NT2/D1 (cell line): Measurements from ENCODE around the gene RCAN1.
"Not testable (repeated sequence)": the region's sequence is repeated elsewhere in the genome, so short reads cannot be mapped to it uniquely, and the experiment has no call there.

Source experiments
- DNase-seq: peaks from one replicate; pipeline ENCODE4 v3.0.0-alpha.2; 2011; ENCODE audit warnings: low read depth, low spot score
- H3K27me3 ChIP-seq: 2 replicates; pipeline ENCODE4 v1.6.0; 2011; ENCODE audit warnings: mild to moderate bottlenecking; ENCODE audit not compliant: insufficient read length, insufficient read depth
- H3K36me3 ChIP-seq: 2 replicates; pipeline ENCODE4 v1.6.1; 2011; ENCODE audit warnings: mild to moderate bottlenecking, low read length, mixed read lengths; ENCODE audit not compliant: insufficient read depth, insufficient read length
- H3K4me1 ChIP-seq: 2 replicates; pipeline ENCODE4 v1.5.1; 2011; ENCODE audit not compliant: insufficient read depth, insufficient read length
- H3K4me3 ChIP-seq: 2 replicates; pipeline ENCODE4 v1.5.1; 2011; ENCODE audit warnings: low read depth; ENCODE audit not compliant: insufficient read length
- H3K9ac ChIP-seq: 2 replicates; pipeline ENCODE4 v1.6.0; 2011; ENCODE audit warnings: low read depth; ENCODE audit not compliant: insufficient read length
- H3K9me3 ChIP-seq: 2 replicates; pipeline ENCODE4 v1.5.1; 2011; ENCODE audit warnings: mild to moderate bottlenecking, low read length; ENCODE audit not compliant: insufficient read depth
- SUZ12 ChIP-seq: IDR thresholded peaks from 2 replicates; pipeline ENCODE4 v1.6.1; 2011; ENCODE audit not compliant: insufficient read length, insufficient read depth; ENCODE audit errors: extremely low read depth
- YY1 ChIP-seq: IDR thresholded peaks from 2 replicates; pipeline ENCODE4 v1.6.1; 2011; ENCODE audit not compliant: insufficient read length, insufficient read depth
- ZNF274 ChIP-seq: IDR thresholded peaks from 2 replicates; pipeline ENCODE4 v1.6.1; 2011; ENCODE audit warnings: mild to moderate bottlenecking, low read depth, low read length

Gene RCAN1

DNA sequence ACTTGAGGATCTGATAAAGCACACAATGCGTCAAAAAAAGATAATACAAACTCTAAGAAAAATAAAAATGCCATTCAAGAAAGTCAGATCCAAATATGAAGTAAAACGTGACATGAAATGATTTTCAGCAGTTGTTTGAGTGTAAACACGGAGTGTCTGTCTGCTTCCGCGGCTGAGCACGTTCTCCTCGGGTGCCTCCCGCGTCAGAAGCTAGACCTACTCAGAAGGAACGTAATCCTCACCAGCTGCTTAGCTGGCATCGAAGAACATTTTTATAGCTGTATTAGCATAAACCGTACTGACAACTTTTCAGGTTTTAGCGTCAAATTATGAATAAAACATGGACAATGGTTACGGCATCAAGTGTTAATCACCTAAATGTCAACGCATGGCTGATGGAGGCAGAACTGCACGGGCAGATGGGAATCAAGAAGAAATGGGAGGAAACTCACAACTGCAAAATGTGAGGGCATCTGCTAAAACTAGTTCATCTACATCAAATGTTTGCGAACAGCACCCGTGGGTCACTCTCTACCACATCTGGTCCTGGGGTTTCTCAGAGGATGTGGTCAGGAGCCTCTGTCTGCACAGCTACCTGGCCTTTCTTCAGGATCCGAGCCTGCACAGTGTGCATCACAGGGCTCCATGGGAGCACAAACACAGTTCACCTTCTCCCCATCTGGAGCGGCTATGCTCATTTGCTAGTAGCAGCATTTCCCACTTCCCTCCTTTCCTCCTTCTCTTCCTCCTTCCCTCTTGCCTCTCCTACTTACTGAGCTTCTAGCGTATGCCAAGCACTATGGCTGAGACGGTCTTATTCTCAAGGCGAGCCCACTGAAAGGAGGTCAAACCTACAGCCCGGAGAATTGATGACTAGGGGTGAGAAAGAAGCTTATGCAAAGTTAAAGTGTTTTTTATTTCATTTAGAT is 40.0 kb downstream of the RCAN1 start:
- no peaks in the 10 kb centered on the region for H3K27me3 ChIP-seq
- H3K36me3 ChIP-seq: no peaks in the 10 kb centered on the region
- H3K4me3 ChIP-seq: no peak overlapping the region
- H3K9ac ChIP-seq: no peak overlapping the region
- H3K4me1 ChIP-seq: no peaks in the 10 kb centered on the region
- peaks cover 11% of the 10 kb centered on the region; the same call in 1 of the 2 replicates for H3K9me3 ChIP-seq
- DNase-seq: no peak
- TF ChIP-seq ZNF274: no peak

GRCh38 chr21:34571994-34572393 is 42.9 kb downstream of the RCAN1 start:
- Histone ChIP-seq H3K9me3 (peaks cover 11% of the 10 kb centered on the region; the same call in 1 of the 2 replicates), H3K4me3 (no peak overlapping the region), H3K4me1 (peaks cover 6% of the 10 kb centered on the region), H3K27me3 (no peaks in the 10 kb centered on the region), H3K36me3 (no peaks in the 10 kb centered on the region), H3K9ac (no peak overlapping the region)
- no peak for TF ChIP-seq ZNF274
- TF ChIP-seq YY1: no peak
- TF ChIP-seq SUZ12: no peak
- no peak for DNase-seq

DNA sequence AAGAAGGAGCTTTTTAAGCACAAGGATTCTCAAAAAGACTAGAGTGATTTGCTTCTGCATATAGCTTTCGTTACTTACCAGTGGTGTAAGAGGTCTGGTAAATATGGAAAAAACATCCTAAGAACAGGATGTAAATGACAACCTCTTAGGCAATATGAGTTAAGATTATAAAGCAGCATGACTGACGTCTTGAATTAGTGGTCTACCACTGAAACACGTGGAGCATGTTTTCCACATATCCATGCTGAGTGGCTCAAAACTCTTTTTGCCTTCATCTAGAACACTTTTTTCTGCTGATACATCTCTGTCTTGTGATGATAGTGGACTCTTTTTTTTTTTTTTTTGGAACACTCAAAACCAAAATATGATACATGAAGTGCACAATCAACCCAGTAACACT is 44.6 kb downstream of the RCAN1 start:
- TF ChIP-seq SUZ12 (no peak), YY1 (no peak), ZNF274 (no peak)
- Histone ChIP-seq H3K9ac (no peak overlapping the region), H3K9me3 (peaks cover 11% of the 10 kb centered on the region; the same call in 1 of the 2 replicates), H3K4me3 (no peak overlapping the region), H3K4me1 (peaks cover 6% of the 10 kb centered on the region), H3K36me3 (no peaks in the 10 kb centered on the region), H3K27me3 (no peaks in the 10 kb centered on the region)
- DNase-seq: no peak

- no peaks in the 10 kb centered on the region for H3K27me3 ChIP-seq
- H3K9ac ChIP-seq: no peak overlapping the region
- H3K4me1 ChIP-seq: peaks cover 6% of the 10 kb centered on the region
- H3K4me3 ChIP-seq: no peak overlapping the region
- H3K9me3 ChIP-seq: peaks cover 11% of the 10 kb centered on the region; the same call in 1 of the 2 replicates
- no peak for DNase-seq
- H3K36me3 ChIP-seq: no peaks in the 10 kb centered on the region
- TF ChIP-seq YY1: no peak
- TF ChIP-seq ZNF274: no peak
- no peak for TF ChIP-seq SUZ12
Observed at GRCh38 chr21:34569381-34569979, 45.4 kb downstream of the RCAN1 start.

GRCh38 chr21:34568801-34569200 is 46.1 kb downstream of the RCAN1 start:
- peaks cover 11% of the 10 kb centered on the region; the same call in 1 of the 2 replicates for H3K9me3 ChIP-seq
- H3K4me1 ChIP-seq, DNase-seq, H3K9ac ChIP-seq, H3K4me3 ChIP-seq, H3K27me3 ChIP-seq, H3K36me3 ChIP-seq: not testable (repeated sequence)

GRCh38 chr21:34567604-34568155 is 47.2 kb downstream of the RCAN1 start:
- Histone ChIP-seq H3K4me3 (no peak overlapping the region), H3K4me1 (peaks cover 6% of the 10 kb centered on the region), H3K9me3 (peaks cover 8% of the 10 kb centered on the region; the same call in 1 of the 2 replicates), H3K9ac (no peak overlapping the region), H3K27me3 (no peaks in the 10 kb centered on the region), H3K36me3 (no peaks in the 10 kb centered on the region)
- DNase-seq: no peak
- TF ChIP-seq YY1: no peak
- TF ChIP-seq SUZ12: no peak
- TF ChIP-seq ZNF274: no peak

GRCh38 chr21:34565238-34565637 is 49.7 kb downstream of the RCAN1 start:
- no peak for DNase-seq
- no peaks in the 10 kb centered on the region for H3K27me3 ChIP-seq
- H3K4me1 ChIP-seq: peaks cover 6% of the 10 kb centered on the region
- TF ChIP-seq ZNF274 (no peak), SUZ12 (no peak), YY1 (no peak)
- no peak overlapping the region for H3K9ac ChIP-seq
- H3K9me3 ChIP-seq: no peaks in the 10 kb centered on the region
- H3K4me3 ChIP-seq: no peak overlapping the region
- H3K36me3 ChIP-seq: no peaks in the 10 kb centered on the region

GRCh38 chr21:34563370-34563769 is 51.5 kb downstream of the RCAN1 start:
- not testable (repeated sequence) for H3K4me1 ChIP-seq, H3K9ac ChIP-seq, H3K9me3 ChIP-seq, H3K4me3 ChIP-seq, H3K27me3 ChIP-seq, DNase-seq, H3K36me3 ChIP-seq
